ENCODE measurements around the gene MOGAT1.

DNA sequence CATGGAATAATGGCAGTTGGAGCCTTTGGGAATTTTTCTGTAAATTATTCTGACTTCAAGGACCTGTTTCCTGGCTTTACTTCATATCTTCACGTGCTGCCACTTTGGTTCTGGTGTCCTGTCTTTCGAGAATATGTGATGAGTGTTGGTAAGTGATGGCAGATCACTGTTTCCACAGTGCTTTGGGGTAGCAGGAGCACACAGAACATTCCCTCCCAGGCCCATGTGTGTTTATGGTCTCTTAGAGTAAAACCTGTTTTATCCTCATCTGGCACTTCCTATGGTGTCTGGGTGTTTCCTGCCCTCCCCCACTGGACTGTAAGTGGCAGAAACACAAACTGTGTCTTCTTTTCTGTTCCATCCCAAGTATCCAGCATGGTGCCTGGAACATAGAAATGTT is 17.9 kb downstream of the MOGAT1 start:
- TF ChIP-seq, protein P1, sequence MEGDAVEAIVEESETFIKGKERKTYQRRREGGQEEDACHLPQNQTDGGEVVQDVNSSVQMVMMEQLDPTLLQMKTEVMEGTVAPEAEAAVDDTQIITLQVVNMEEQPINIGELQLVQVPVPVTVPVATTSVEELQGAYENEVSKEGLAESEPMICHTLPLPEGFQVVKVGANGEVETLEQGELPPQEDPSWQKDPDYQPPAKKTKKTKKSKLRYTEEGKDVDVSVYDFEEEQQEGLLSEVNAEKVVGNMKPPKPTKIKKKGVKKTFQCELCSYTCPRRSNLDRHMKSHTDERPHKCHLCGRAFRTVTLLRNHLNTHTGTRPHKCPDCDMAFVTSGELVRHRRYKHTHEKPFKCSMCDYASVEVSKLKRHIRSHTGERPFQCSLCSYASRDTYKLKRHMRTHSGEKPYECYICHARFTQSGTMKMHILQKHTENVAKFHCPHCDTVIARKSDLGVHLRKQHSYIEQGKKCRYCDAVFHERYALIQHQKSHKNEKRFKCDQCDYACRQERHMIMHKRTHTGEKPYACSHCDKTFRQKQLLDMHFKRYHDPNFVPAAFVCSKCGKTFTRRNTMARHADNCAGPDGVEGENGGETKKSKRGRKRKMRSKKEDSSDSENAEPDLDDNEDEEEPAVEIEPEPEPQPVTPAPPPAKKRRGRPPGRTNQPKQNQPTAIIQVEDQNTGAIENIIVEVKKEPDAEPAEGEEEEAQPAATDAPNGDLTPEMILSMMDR (IDR thresholded peaks at IDR 0.05; ENCODE audit: low read depth, low read length) = no peak
- no peak for TF ChIP-seq EZH2phosphoT487 (IDR thresholded peaks at IDR 0.05; ENCODE audit: low read depth)

All from OCI-LY3 (cell line).